ENCODE results near the gene TRIO.
A peak's percentile ranks its signal among the peaks of the same experiment; 100 is the strongest.

The TRIO gene

GRCh38 chr5:14503681-14504331 is 360.7 kb downstream of the TRIO start:
- DNase-seq, result no peak

DNA sequence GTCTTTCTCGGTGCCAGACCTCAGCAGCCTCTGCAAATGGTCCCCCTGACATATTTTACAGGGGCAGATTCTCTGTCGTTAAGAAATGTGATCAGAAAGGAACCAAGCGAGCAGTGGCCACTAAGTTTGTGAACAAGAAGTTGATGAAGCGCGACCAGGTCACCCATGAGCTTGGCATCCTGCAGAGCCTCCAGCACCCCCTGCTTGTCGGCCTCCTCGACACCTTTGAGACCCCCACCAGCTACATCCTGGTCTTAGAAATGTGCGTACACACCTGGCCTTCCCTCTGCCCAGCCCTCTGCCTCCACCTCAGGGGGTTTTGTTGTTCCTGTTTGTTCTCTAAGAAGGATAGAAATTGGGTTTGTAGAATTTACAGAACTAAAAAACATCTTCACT is 361.2 kb downstream of the TRIO start:
- DNase-seq, result no peak

DNA sequence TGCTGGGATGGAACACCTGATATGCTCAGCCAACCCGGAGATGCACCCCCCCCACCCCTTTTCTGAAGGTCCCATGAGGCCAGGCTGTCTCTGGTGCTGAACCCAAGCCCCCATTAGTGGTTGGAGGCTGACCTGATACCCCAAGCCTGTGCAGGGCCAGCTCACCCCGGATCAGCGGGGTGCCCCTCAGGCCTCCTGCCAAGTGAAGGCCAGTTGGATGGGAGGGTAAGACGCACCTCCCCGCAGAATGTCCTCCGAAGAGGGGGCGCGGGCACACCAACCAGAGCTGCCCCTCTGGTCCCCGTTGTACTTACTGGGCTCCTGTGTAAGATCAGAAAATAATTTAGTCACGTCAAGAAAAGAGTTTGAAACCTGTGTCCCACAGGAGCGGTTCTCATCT is 361.7 kb downstream of the TRIO start:
- DNase-seq, result no peak

- no peak for DNase-seq
These were observed 362.4 kb downstream of the TRIO start for GRCh38 chr5:14505310-14506139.

- DNase-seq, result no peak
These were observed 363.0 kb downstream of the TRIO start for GRCh38 chr5:14506140-14506538.

GRCh38 chr5:14506661-14507060 is 363.5 kb downstream of the TRIO start:
- DNase-seq, result no peak

DNA sequence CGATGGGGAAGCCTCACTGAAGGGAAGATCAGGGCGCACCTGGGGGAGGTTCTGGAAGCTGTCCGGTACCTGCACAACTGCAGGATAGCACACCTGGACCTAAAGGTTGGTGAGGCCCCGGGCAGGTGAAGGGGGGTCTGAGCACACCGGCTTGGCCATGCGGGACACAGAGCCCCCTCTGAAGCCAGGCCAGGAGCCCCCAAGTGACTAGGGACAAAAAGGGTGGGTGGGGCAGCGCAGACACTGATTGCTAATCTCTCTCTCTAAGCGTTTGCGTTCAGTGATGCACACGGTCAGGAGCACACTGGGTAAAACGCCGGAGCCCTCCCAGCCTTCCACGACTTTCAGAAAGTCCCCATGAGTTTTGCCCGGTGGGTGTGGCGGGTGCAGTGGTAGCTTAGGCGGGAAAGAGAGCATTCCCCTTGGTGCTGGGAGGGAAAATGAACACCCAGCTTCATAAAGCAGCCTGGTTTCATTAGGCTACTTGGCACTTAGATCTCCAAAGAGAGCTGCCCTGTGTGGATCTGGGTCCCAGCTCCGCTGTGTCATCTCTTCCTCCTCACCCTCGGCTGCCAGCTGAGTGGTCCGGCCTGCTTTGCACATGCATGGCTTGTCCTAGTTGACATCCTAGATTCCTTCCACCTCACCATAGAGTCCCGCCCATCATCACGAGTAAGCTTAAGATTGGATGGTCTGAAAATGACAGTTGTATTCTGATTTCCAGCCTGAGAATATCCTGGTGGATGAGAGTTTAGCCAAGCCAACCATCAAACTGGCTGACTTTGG is 364.2 kb downstream of the TRIO start:
- DNase-seq, result no peak

DNA sequence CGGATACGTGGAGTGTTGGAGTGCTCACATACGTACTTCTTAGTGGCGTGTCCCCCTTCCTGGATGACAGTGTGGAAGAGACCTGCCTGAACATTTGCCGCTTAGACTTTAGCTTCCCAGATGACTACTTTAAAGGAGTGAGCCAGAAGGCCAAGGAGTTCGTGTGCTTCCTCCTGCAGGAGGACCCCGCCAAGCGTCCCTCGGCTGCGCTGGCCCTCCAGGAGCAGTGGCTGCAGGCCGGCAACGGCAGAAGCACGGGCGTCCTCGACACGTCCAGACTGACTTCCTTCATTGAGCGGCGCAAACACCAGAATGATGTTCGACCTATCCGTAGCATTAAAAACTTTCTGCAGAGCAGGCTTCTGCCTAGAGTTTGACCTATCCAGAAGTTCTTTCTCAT is 364.9 kb downstream of the TRIO start:
- DNase-seq, result no peak

GRCh38 chr5:14509556-14509955 is 366.4 kb downstream of the TRIO start:
- DNase-seq, result no peak

GRCh38 chr5:14510156-14510734 is 367.1 kb downstream of the TRIO start:
- DNase-seq, result peak; percentile 13

GRCh38 chr5:14510880-14511279 is 367.7 kb downstream of the TRIO start:
- no peak for DNase-seq

DNA sequence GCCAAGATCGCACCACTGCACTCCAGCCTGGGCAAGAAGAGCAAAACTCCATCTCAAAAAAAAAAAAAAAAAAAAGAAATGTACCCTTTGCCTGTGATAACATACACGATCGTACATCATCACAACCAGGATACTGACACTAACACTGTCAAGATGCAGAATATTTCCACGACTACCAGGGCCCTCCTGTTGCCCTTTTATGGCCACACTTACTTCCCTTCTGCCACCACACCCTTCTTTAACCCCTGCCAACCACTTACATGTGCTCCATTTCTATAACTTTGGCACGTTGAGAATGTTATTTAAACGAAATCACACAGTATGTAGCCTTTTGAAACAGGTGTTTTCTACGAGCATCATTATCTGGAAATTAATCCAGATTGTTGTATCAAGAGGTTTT is 369.4 kb downstream of the TRIO start:
- DNase-seq, result no peak

- DNase-seq, result no peak
These were observed 370.1 kb downstream of the TRIO start for GRCh38 chr5:14513266-14513665.

GRCh38 chr5:14516901-14517300 is 373.8 kb downstream of the TRIO start:
- DNase-seq, result no peak

GRCh38 chr5:14518638-14519037 is 375.5 kb downstream of the TRIO start:
- no peak for DNase-seq

- DNase-seq, result no peak
These were observed 378.6 kb downstream of the TRIO start for GRCh38 chr5:14521748-14522147.

- no peak for DNase-seq
These were observed 379.6 kb downstream of the TRIO start for GRCh38 chr5:14522721-14523120.

- no peak for DNase-seq
These were observed 380.3 kb downstream of the TRIO start for GRCh38 chr5:14523243-14524034.

GRCh38 chr5:14525397-14525796 is 382.3 kb downstream of the TRIO start:
- DNase-seq, result no peak

GRCh38 chr5:14526493-14526892 is 383.4 kb downstream of the TRIO start:
- DNase-seq, result no peak

DNA sequence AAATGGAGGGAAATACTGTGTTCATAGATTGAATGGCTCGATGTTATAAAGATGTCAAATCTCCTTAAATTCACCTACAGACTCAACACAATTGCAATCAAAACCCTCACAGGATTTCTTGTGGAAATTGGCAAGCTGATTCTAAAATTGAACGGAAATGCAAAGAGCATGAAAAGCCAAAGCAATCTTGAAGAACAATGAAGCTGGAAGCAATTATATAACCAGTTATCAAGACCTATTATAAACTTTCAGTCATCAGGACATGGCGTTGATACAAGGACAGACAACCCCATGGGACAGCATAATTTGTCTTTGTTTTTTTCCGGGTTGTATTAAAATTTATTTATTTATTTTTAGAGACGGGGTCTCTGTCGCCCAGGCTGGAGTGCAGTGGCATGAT is 385.0 kb downstream of the TRIO start:
- no peak for DNase-seq

GRCh38 chr5:14528926-14529325 is 385.8 kb downstream of the TRIO start:
- DNase-seq, result no peak

GRCh38 chr5:14531668-14532067 is 388.5 kb downstream of the TRIO start:
- DNase-seq, result no peak

Measured in NCI-H2171 (cell line).